OCI-LY7 (cell line): ENCODE results near the gene ANKDD1B. TPM values are rescaled to one million over a fixed set of nuclear protein-coding genes. Genes with fewer than 3 reads are reported as not detected.

Experiments used
- BruUV-seq: library from RNA; stranded (reverse); fragments of 400-500 nt; replicated peaks from 2 replicates; lab custom pipeline; 2021; lab: Mats Ljungman, UMichigan
- CTCF ChIA-PET: fragments of 300-600 bp; sonication (Branson Sonifier 250); formaldehyde crosslinking; loops from one replicate; lab custom pipeline; 2022; ENCODE audit warnings: antibody characterized with exemption; ENCODE audit not compliant: unreplicated experiment; lab: Charles Lee
- POLR2A ChIA-PET: fragments of 300-600 bp; sonication (Branson Sonifier 250); formaldehyde crosslinking; loops from one replicate; lab custom pipeline; 2022; ENCODE audit warnings: antibody characterized with exemption; lab: Charles Lee
- DNase-seq: peaks from one replicate; pipeline ENCODE4 v3.0.0-alpha.2; 2015; ENCODE audit warnings: low spot score
- H2AFZ ChIP-seq: fragments of 200-600 bp; sonication (generic), shearing (Covaris generic); 2 replicates; pipeline ENCODE4 v1.6.1; 2014; ENCODE audit warnings: mild to moderate bottlenecking, antibody characterized with exemption, low read length, moderate library complexity
- H3K27ac ChIP-seq: fragments of 200-600 bp; sonication (generic); 2 replicates; pipeline ENCODE4 v1.5.1; 2014; ENCODE audit warnings: mixed run types, low read depth, mild to moderate bottlenecking, moderate library complexity, low read length, inconsistent platforms; ENCODE audit not compliant: poor library complexity, severe bottlenecking
- H3K36me3 ChIP-seq: fragments of 200-600 bp; sonication (generic); 2 replicates; pipeline ENCODE4 v1.6.1; 2014; ENCODE audit warnings: mild to moderate bottlenecking, antibody characterized with exemption, low read length, moderate library complexity, mixed read lengths; ENCODE audit not compliant: insufficient read depth
- H3K4me1 ChIP-seq: fragments of 200-600 bp; sonication (generic); 2 replicates; pipeline ENCODE4 v1.5.1; 2014; ENCODE audit warnings: mild to moderate bottlenecking, low read length; ENCODE audit not compliant: insufficient read depth, poor library complexity, severe bottlenecking
- H3K4me2 ChIP-seq: fragments of 200-600 bp; sonication (generic); 2 replicates; pipeline ENCODE4 v1.6.1; 2014; ENCODE audit warnings: mild to moderate bottlenecking, low read length
- H3K4me3 ChIP-seq: fragments of 200-600 bp; sonication (generic); 2 replicates; pipeline ENCODE4 v1.5.1; 2014; ENCODE audit warnings: mild to moderate bottlenecking, low read depth, low read length; ENCODE audit not compliant: poor library complexity, severe bottlenecking
- H3K79me2 ChIP-seq: fragments of 200-600 bp; sonication (generic); 2 replicates; pipeline ENCODE4 v1.6.1; 2016; ENCODE audit warnings: low read depth, mild to moderate bottlenecking, low read length, moderate library complexity, mixed read lengths; ENCODE audit not compliant: insufficient read depth
- H3K9me2 ChIP-seq: fragments of 200-600 bp; sonication (generic); 2 replicates; pipeline ENCODE4 v1.6.1; 2016; ENCODE audit warnings: mild to moderate bottlenecking, low read length, mixed read lengths; ENCODE audit not compliant: insufficient read depth
- H3K9me3 ChIP-seq: fragments of 200-600 bp; sonication (generic); 2 replicates; pipeline ENCODE4 v1.6.1; 2014; ENCODE audit warnings: mild to moderate bottlenecking, mixed run types, low read length, mixed read lengths
- H4K20me1 ChIP-seq: fragments of 200-600 bp; sonication (generic); 2 replicates; pipeline ENCODE4 v1.6.1; 2014; ENCODE audit warnings: mild to moderate bottlenecking, antibody characterized with exemption, low read length, moderate library complexity, mixed read lengths; ENCODE audit not compliant: insufficient read depth
- CTCF ChIP-seq: fragments of 200-600 bp; sonication (generic); conservative IDR thresholded peaks from 2 replicates; pipeline ENCODE4 v1.5.1; 2014; ENCODE audit warnings: mild to moderate bottlenecking, antibody characterized with exemption, low read length, moderate library complexity, mixed read lengths
- EZH2phosphoT487 ChIP-seq: fragments of 200-600 bp; sonication (generic); IDR thresholded peaks from 2 replicates; pipeline ENCODE4 v1.6.1; 2018; ENCODE audit warnings: low read depth, borderline replicate concordance, mild to moderate bottlenecking, mixed run types, antibody characterized with exemption, low read length, moderate library complexity, mixed read lengths
- intact Hi-C: fragments of 100-400 bp; cut with micrococcal nuclease; formaldehyde crosslinking; loops from one replicate; pipeline ENCODE4 v1.10.0; 2022; ENCODE audit not compliant: unreplicated experiment
- total RNA-seq, 2 experiments: library from RNA; depleted of rRNA in 1 of 2; stranded (reverse); fragments of >200 nt in 1 of 2; shearing (Covaris generic) in 1 of 2; gene quantifications; 2 replicates each; pipeline ENCODE4 v1.2.3, GENCODE V29; 2014 to 2022

The ANKDD1B gene
- total RNA-seq, 2 experiments from 2014 or later: not detected

GRCh38 chr5:75678155-75678554 lies 66.9 kb downstream of the ANKDD1B start:
- H3K9me2 ChIP-seq: no peaks in the 10 kb centered on the region
- DNase-seq: no peak
- peaks cover 5% of the 10 kb centered on the region; the same call in 1 of the 2 replicates for H4K20me1 ChIP-seq
- no peak overlapping the region for H3K4me3 ChIP-seq
- H3K9me3 ChIP-seq: no peaks in the 10 kb centered on the region
- no peak overlapping the region for H3K27ac ChIP-seq
- CTCF ChIA-PET: interaction anchor here (1.5 kb wide), 1 partner anchor 9 kb away, joined by 4 read pairs; no protein-coding TSS in a partner anchor
- no peaks in the 10 kb centered on the region for H3K4me1 ChIP-seq
- no TSS peak for BruUV-seq
- H3K4me2 ChIP-seq: no peak overlapping the region
- TF ChIP-seq EZH2phosphoT487 (no peak), CTCF (no peak)
- POLR2A ChIA-PET: interaction anchor here (2.6 kb wide), 1 partner anchor 13 kb away, joined by 9 read pairs; no protein-coding TSS in a partner anchor
- H3K79me2 ChIP-seq: no peaks in the 10 kb centered on the region
- peaks cover 61% of the 10 kb centered on the region for H3K36me3 ChIP-seq
- no peak overlapping the region for H2AFZ ChIP-seq
- intact Hi-C loops: no loop called here

- Histone ChIP-seq H3K4me1 (no peaks in the 10 kb centered on the region), H3K36me3 (peaks cover 59% of the 10 kb centered on the region), H2AFZ (no peak overlapping the region), H3K79me2 (no peaks in the 10 kb centered on the region), H3K9me2 (no peaks in the 10 kb centered on the region), H3K9me3 (no peaks in the 10 kb centered on the region), H3K4me3 (no peak overlapping the region), H3K27ac (no peak overlapping the region), H3K4me2 (no peak overlapping the region), H4K20me1 (peaks cover 5% of the 10 kb centered on the region; the same call in 1 of the 2 replicates)
- no TSS peak for BruUV-seq
- TF ChIP-seq CTCF (peak; percentile 80), EZH2phosphoT487 (no peak)
- peak; percentile 61 for DNase-seq
- intact Hi-C loops: loop anchor here (2.0 to 10.0 kb wide), 3 partner anchors 316 to 916 kb away; partner anchors contain the start of genes ANKRD31, GFM2 and NSA2
- POLR2A ChIA-PET: interaction anchor here (0.6 to 0.9 kb wide), 3 partner anchors 343 to 454 kb away, joined by 3 to 7 read pairs (median 3); partner anchors contain the start of gene ANKRD31
- CTCF ChIA-PET: interaction anchor here (1.3 kb wide), 1 partner anchor 444 kb away, joined by 3 read pairs; the partner anchor contains the start of gene ANKRD31
Observed at GRCh38 chr5:75681125-75681830, 70.0 kb downstream of the ANKDD1B start.

- H3K9me3 ChIP-seq: no peaks in the 10 kb centered on the region
- no peak overlapping the region for H3K4me3 ChIP-seq
- ChIA-PET CTCF (no interaction called here), POLR2A (no interaction called here)
- H3K4me1 ChIP-seq: no peaks in the 10 kb centered on the region
- H3K9me2 ChIP-seq: no peaks in the 10 kb centered on the region
- no peak overlapping the region for H3K27ac ChIP-seq
- H3K36me3 ChIP-seq: peaks cover 73% of the 10 kb centered on the region
- intact Hi-C loops: loop anchor here (10.0 kb wide), 2 partner anchors 320 to 920 kb away; partner anchors contain the start of genes GFM2 and NSA2
- TF ChIP-seq EZH2phosphoT487: no peak
- TF ChIP-seq CTCF: no peak
- peaks cover 5% of the 10 kb centered on the region; the same call in 1 of the 2 replicates for H4K20me1 ChIP-seq
- BruUV-seq: no TSS peak
- H3K4me2 ChIP-seq: no peak overlapping the region
- H3K79me2 ChIP-seq: no peaks in the 10 kb centered on the region
- no peak for DNase-seq
- no peak overlapping the region for H2AFZ ChIP-seq
Observed at GRCh38 chr5:75685141-75685540, 73.9 kb downstream of the ANKDD1B start.
